GM19240 (cell line): ENCODE measurements around the gene RAB40C.

ENCODE experiments used
- DNase-seq: peaks from one replicate; pipeline ENCODE4 v3.0.0; 2011; ENCODE audit warnings: low spot score; ENCODE audit not compliant: insufficient read length

Gene RAB40C

GRCh38 chr16:610513-611381 lies 20.9 kb downstream of the RAB40C start:
- DNase-seq: no peak

GRCh38 chr16:615122-615521 lies 25.3 kb downstream of the RAB40C start:
- no peak for DNase-seq

- no peak for DNase-seq
Measured at GRCh38 chr16:616733-617586, 27.1 kb downstream of the RAB40C start.

- DNase-seq: no peak
Measured at GRCh38 chr16:617855-618254, 28.0 kb downstream of the RAB40C start.

GRCh38 chr16:619476-620100 lies 29.7 kb downstream of the RAB40C start:
- no peak for DNase-seq

- DNase-seq: no peak
Measured at GRCh38 chr16:620700-621525, 31.0 kb downstream of the RAB40C start.

- no peak for DNase-seq
Measured at GRCh38 chr16:621526-622105, 31.8 kb downstream of the RAB40C start.

- DNase-seq: no peak
Measured at GRCh38 chr16:622920-623280, 33.0 kb downstream of the RAB40C start.

GRCh38 chr16:624526-625070 lies 34.7 kb downstream of the RAB40C start:
- no peak for DNase-seq

GRCh38 chr16:625117-625976 lies 35.5 kb downstream of the RAB40C start:
- no peak for DNase-seq

GRCh38 chr16:625977-626765 lies 36.3 kb downstream of the RAB40C start:
- no peak for DNase-seq

- no peak for DNase-seq
Measured at GRCh38 chr16:626787-627453, 37.1 kb downstream of the RAB40C start.

GRCh38 chr16:627454-628239 lies 37.8 kb downstream of the RAB40C start:
- DNase-seq: no peak

- DNase-seq: no peak
Measured at GRCh38 chr16:628321-629061, 38.6 kb downstream of the RAB40C start.

GRCh38 chr16:629185-629832 lies 39.4 kb downstream of the RAB40C start:
- no peak for DNase-seq

GRCh38 chr16:629833-630248 lies 40.0 kb downstream of the RAB40C start:
- DNase-seq: no peak
